Panc1 (cell line): ENCODE results near the gene FUT8.

Experiments
- POLR2AphosphoS5 ChIP-seq: IDR thresholded peaks from 2 replicates; pipeline ENCODE4 v1.6.1; 2012; ENCODE audit warnings: mild to moderate bottlenecking, low read depth, low read length, moderate library complexity
- SIN3A ChIP-seq: IDR thresholded peaks from 2 replicates; pipeline ENCODE4 v1.6.1; 2012; ENCODE audit warnings: low read depth, mild to moderate bottlenecking, low read length, moderate library complexity, borderline replicate concordance; ENCODE audit not compliant: insufficient read depth
- TF ChIP-seq, protein P1 (sequence below): fragments of 450-650 bp; IDR thresholded peaks from 2 replicates; pipeline ENCODE4 v1.5.1; 2017; ENCODE audit warnings: mild to moderate bottlenecking
- TF ChIP-seq, protein P2 (sequence below), 2 experiments: IDR thresholded peaks; 2 replicates each; pipeline ENCODE4 v1.6.1; 2011 to 2012; ENCODE audit warnings: low read depth in 2 of 2, control low read depth in 1 of 2, low read length in 1 of 2, mild to moderate bottlenecking in 1 of 2, moderate library complexity in 1 of 2; ENCODE audit not compliant: insufficient read depth in 1 of 2

DNA sequence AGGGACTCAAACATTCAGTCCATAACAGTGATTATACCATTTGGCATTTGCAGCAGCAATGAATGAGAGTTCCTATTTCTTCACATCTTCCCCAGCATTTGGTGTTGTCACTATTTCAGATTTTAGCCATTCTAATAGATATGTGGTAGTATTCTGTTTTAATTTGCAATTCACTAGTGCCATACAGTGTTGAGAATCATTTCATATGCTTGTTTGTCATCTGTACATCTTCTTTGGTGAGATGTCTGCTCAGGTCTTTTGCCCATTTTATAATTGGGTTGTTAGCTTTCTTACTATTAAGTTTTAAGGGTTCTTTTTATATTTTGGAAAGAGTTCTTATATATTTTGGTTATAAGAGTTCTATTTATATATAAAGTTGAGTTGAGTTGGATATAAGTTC, 276.5 kb downstream of the FUT8 start:
- TF ChIP-seq, protein P1, sequence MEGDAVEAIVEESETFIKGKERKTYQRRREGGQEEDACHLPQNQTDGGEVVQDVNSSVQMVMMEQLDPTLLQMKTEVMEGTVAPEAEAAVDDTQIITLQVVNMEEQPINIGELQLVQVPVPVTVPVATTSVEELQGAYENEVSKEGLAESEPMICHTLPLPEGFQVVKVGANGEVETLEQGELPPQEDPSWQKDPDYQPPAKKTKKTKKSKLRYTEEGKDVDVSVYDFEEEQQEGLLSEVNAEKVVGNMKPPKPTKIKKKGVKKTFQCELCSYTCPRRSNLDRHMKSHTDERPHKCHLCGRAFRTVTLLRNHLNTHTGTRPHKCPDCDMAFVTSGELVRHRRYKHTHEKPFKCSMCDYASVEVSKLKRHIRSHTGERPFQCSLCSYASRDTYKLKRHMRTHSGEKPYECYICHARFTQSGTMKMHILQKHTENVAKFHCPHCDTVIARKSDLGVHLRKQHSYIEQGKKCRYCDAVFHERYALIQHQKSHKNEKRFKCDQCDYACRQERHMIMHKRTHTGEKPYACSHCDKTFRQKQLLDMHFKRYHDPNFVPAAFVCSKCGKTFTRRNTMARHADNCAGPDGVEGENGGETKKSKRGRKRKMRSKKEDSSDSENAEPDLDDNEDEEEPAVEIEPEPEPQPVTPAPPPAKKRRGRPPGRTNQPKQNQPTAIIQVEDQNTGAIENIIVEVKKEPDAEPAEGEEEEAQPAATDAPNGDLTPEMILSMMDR = no peak
- TF ChIP-seq POLR2AphosphoS5 = no peak
- TF ChIP-seq, protein P2, sequence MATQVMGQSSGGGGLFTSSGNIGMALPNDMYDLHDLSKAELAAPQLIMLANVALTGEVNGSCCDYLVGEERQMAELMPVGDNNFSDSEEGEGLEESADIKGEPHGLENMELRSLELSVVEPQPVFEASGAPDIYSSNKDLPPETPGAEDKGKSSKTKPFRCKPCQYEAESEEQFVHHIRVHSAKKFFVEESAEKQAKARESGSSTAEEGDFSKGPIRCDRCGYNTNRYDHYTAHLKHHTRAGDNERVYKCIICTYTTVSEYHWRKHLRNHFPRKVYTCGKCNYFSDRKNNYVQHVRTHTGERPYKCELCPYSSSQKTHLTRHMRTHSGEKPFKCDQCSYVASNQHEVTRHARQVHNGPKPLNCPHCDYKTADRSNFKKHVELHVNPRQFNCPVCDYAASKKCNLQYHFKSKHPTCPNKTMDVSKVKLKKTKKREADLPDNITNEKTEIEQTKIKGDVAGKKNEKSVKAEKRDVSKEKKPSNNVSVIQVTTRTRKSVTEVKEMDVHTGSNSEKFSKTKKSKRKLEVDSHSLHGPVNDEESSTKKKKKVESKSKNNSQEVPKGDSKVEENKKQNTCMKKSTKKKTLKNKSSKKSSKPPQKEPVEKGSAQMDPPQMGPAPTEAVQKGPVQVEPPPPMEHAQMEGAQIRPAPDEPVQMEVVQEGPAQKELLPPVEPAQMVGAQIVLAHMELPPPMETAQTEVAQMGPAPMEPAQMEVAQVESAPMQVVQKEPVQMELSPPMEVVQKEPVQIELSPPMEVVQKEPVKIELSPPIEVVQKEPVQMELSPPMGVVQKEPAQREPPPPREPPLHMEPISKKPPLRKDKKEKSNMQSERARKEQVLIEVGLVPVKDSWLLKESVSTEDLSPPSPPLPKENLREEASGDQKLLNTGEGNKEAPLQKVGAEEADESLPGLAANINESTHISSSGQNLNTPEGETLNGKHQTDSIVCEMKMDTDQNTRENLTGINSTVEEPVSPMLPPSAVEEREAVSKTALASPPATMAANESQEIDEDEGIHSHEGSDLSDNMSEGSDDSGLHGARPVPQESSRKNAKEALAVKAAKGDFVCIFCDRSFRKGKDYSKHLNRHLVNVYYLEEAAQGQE (IDR thresholded peaks at IDR 0.05; ENCODE audit: insufficient read depth in 1 of 2, low read depth in 2 of 2, low read length in 1 of 2) = no peak
- no peak for TF ChIP-seq SIN3A
